ENCODE measurements around the gene STARD9.
A peak's percentile ranks its signal among the peaks of the same experiment; 100 is the strongest.

The STARD9 gene

DNA sequence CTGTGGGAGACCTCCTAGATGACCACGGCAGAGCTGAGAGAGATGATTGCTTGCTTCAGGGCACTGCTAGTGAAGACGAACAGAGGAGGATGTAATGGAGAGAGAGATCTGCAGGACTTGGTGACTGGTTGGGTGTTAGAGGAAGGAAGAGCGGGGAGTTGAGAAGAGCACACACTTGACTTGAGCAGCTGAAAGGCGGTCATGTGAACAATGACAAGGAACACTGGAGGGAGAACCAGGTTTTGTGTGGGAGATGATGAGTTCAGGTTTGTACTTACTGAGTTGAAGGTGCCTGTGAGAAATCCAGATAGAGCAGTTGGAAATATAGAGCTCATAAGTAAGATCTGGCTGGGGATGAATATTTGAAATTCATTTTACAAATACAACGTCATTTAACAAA, 121.2 kb downstream of the STARD9 start:
- TF ChIP-seq, protein P1, sequence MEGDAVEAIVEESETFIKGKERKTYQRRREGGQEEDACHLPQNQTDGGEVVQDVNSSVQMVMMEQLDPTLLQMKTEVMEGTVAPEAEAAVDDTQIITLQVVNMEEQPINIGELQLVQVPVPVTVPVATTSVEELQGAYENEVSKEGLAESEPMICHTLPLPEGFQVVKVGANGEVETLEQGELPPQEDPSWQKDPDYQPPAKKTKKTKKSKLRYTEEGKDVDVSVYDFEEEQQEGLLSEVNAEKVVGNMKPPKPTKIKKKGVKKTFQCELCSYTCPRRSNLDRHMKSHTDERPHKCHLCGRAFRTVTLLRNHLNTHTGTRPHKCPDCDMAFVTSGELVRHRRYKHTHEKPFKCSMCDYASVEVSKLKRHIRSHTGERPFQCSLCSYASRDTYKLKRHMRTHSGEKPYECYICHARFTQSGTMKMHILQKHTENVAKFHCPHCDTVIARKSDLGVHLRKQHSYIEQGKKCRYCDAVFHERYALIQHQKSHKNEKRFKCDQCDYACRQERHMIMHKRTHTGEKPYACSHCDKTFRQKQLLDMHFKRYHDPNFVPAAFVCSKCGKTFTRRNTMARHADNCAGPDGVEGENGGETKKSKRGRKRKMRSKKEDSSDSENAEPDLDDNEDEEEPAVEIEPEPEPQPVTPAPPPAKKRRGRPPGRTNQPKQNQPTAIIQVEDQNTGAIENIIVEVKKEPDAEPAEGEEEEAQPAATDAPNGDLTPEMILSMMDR (IDR thresholded peaks at IDR 0.05; ENCODE audit: low read depth, low read length, missing control alignments) = no peak
- H3K4me3 ChIP-seq (ENCODE audit: low read depth, low read length) = no peak overlapping the region
- DNase-seq (ENCODE audit: low read depth) = no peak
- in situ Hi-C loops (cut with HindIII; ENCODE audit: low sequenced_read_pairs) = loop anchor here (25.0 kb wide), 1 partner anchor 241 kb away; no protein-coding TSS in a partner anchor

DNA sequence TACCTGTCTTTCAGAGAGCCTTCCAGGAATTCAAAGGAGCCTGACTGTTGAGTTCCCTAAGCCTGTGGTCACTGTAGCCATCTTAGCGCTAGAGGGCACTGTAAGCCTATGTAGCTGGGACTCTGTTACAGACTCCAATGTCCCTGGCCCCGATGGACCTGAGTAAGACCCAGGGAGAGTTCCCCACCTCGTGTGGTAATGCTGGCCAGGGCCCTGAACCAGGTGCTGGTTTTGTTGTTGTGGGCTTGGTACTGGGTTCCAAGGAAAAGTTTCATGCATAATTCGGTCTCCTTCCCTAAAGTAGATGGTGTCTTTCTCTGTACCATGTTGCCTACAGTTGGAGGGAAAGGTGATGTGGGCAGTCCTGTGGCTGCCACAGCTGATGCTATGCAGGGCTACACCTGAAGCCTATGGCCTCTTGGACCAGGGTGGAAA, 129.1 kb downstream of the STARD9 start:
- H3K4me3 ChIP-seq (ENCODE audit: low read depth, low read length) = no peak overlapping the region
- peak; percentile 59 for DNase-seq (ENCODE audit: low read depth)
- in situ Hi-C loops (cut with HindIII; ENCODE audit: low sequenced_read_pairs) = no loop called here
- TF ChIP-seq, protein P1 (IDR thresholded peaks at IDR 0.05; ENCODE audit: low read depth, low read length, missing control alignments) = peak; percentile 97

DNA sequence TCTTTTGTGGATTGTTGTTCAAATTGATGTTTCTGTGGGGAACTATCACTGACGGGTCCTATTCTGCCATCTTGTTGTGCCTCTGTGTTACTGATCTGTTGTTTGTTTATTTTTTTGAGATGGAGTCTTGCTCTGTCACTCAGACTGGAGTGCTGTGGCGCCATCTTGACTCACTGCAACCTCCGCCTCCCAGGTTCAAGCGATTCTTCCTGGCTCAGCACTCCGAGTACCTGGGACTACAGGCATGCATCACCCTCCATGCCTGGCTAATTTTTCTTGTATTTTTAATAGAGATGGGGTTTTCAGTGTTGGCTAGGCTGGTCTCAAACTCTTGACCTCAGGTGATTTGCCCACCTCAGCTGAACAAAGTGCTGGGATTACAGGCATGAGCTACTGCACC, 129.9 kb downstream of the STARD9 start:
- in situ Hi-C loops (cut with HindIII; ENCODE audit: low sequenced_read_pairs) = no loop called here
- H3K4me3 ChIP-seq (ENCODE audit: low read depth, low read length) = no peak overlapping the region
- no peak for DNase-seq (ENCODE audit: low read depth)
- TF ChIP-seq, protein P1 (IDR thresholded peaks at IDR 0.05; ENCODE audit: low read depth, low read length, missing control alignments) = no peak

DNA sequence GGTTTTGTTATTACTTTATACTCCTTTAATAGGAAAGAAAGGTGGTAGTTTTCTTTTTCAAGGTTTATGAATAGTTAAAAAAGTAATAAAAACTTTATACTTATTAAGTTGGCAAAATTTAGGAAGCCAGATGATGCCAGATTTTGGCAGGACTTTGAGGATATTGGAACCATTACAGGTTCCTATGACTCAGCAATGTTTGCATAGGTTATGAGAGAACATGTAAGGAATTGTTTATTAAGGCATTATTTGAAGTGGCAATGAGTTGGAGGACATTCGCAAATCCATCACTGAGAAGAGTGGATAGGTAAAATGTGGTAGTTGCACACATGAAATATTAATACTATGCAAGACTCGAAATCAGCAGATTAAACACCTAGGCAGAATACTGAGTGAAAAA, 131.7 kb downstream of the STARD9 start:
- DNase-seq (ENCODE audit: low read depth) = peak; percentile 22
- no peak overlapping the region for H3K4me3 ChIP-seq (ENCODE audit: low read depth, low read length)
- in situ Hi-C loops (cut with HindIII; ENCODE audit: low sequenced_read_pairs) = no loop called here
- TF ChIP-seq, protein P1 (IDR thresholded peaks at IDR 0.05; ENCODE audit: low read depth, low read length, missing control alignments) = no peak

DNA sequence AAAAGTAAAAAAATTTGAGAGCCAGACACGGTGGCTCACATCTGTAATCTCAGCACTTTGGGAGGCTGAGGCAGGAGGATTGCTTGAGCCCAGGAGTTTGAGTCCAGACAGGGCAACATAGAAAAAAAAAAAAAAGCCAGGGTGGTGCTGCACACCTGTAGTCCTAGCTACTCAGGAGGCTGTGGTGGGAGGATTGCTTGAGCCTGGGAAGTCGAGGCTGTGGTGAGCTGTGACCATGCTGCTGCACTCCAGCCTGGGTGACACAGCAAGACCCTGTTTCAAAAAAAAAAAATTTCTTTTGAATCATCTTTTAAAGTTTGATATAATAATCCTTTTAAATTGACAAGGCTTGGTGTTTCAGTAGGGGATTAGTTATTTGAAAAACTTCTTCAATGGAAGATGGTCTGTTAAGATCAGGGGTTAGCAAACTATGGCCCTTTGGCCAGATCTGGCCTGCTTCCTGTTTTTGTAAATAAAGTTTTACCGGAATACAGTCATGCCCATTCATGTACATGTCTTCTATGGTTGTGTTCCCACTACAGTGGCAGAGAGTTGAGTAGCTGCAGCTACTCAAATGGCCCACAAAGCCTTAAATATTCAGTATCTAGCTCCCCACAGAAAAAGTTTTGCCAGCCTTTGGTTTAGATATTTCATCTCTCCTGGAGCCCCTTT, 132.6 kb downstream of the STARD9 start:
- no peak for DNase-seq (ENCODE audit: low read depth)
- in situ Hi-C loops (cut with HindIII; ENCODE audit: low sequenced_read_pairs) = no loop called here
- TF ChIP-seq, protein P1 (IDR thresholded peaks at IDR 0.05; ENCODE audit: low read depth, low read length, missing control alignments) = no peak
- no peak overlapping the region for H3K4me3 ChIP-seq (ENCODE audit: low read depth, low read length)

DNA sequence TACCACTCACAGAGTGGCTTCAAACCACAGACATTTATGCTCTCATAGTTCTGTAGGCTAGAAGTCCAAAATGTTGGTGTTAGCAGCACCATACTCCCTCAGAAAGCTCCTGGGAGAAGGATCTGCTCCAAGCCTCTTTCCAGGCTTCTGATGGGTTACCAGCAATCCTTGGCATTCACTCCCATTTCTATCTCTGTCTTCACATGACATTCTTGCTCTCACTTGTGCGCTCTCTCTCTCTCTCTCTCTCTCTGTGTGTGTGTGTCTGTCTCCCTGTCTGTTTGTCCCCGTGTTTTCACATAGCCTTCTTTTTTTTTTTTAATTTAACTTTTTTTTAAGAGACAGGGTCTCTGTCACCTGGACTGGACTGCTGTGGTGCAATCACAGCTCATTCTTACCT, 135.3 kb downstream of the STARD9 start:
- H3K4me3 ChIP-seq (ENCODE audit: low read depth, low read length) = no peak overlapping the region
- TF ChIP-seq, protein P1 (IDR thresholded peaks at IDR 0.05; ENCODE audit: low read depth, low read length, missing control alignments) = no peak
- in situ Hi-C loops (cut with HindIII; ENCODE audit: low sequenced_read_pairs) = no loop called here
- DNase-seq (ENCODE audit: low read depth) = no peak
